Activated CD8-positive, alpha-beta memory T cell treated with anti-CD3 and anti-CD28 coated beads for 4 hours (primary cell): ENCODE results near the gene SWAP70.
A peak's percentile ranks its signal among the peaks of the same experiment; 100 is the strongest.
"Not testable (repeated sequence)": the region's sequence is repeated elsewhere in the genome, so short reads cannot be mapped to it uniquely, and the experiment has no call there.

Experiments used
- DNase-seq, 2 donors: peaks; one replicate each; pipeline ENCODE4 v3.0.0-alpha.2; 2020; ENCODE audit warnings: low read depth in 2 of 2

The SWAP70 gene

DNA sequence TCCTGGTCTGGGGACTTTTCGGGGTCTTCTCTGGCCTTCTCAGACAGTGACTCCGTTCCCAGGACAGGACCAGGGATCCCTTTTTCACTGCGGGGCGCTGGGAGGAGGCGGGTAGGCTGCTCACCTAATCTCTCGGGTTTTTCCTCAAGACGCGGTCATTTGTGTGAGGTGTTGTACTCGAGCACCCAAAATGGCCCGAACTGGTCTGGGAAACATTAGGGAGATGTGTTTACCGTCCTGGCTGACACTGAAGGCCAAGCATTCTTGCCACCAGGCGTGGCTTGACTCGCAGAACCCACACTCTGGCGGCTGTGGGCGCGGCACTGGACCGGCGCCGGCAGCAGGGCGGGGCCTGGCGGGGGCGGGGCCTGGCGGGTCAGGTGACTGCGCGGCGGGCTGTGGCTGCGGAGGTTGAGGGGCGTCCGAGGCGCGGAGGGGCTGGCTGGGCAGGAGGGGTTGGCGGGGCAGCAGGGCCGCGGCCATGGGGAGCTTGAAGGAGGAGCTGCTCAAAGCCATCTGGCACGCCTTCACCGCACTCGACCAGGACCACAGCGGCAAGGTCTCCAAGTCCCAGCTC lies at the start of gene SWAP70:
TSS of gene SWAP70 (plus strand) at position 379 of the 577 bp plus-strand sequence. CDS start at position 482, 103 bp downstream.
- DNase-seq: peak; percentile 51 to 57

DNA sequence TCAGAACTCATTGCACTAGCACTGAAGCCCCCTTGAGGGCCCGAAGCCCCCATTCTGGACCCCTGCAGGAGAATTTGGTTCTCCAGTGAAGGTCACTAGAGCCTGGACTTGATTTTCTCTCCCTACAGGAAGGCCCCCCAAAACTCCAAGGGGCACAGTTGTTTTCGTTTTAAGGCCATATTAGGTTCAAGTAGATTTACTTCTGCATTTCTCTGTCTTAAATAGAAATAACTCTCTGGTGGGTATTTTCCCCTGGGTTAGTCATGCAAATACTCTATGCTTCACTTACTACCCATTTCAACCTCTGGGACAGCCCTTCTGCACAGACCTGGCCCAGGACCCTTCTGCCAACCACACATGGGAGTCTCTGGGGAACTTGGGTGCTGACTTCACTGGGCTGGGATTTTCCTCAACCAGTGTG lies 48.8 kb upstream of the SWAP70 start:
- no peak for DNase-seq

DNA sequence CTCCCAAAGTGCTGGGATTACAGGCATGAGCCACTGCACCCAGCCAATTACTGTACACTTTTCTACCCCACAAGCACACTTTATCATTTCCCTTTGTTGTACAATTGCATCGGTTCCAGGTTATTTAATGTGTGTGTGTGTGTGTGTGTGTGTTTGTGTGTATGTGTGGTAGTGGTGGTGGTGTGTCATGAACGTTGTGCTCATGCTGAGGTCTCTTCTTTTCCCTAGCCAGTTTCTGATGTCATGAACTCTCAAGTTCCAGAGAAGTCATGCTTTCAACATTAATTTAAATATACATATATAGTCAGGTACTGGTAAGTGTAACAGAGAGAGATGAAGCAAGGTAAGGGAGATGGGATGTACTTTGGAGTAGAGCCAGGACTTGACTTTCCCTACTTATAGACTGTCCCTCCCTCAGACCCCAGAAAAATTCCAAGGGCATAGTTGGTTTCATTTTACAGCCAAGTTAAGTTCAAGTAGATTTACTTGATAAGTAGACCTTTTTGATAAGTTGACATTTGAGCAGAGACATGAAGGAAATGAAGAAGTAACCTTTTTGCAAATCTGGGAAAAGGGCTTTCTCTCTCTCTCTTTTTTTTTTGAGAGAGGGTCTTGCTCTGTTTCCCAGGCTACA lies 47.7 kb upstream of the SWAP70 start:
- no peak for DNase-seq

DNA sequence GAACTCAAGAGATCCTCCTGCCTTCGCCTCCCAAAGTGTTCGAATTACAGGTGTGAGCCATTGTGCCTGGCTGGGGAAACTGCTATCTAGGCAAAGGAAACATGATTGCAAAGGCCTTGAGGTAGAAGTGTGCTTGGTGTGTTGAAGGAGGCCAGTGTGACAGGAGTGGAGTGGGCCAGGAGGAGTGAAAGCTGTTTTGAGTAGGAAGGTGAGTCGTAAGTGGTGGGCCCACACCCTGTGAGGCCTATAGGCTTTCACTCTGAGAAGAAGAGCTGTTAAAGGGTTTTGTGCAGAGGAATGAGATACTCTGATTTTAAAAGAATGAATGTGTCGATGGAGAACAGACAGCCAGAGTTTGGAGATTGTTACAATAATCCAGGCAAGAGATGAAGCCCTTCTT lies 47.0 kb upstream of the SWAP70 start:
- DNase-seq: no peak

DNA sequence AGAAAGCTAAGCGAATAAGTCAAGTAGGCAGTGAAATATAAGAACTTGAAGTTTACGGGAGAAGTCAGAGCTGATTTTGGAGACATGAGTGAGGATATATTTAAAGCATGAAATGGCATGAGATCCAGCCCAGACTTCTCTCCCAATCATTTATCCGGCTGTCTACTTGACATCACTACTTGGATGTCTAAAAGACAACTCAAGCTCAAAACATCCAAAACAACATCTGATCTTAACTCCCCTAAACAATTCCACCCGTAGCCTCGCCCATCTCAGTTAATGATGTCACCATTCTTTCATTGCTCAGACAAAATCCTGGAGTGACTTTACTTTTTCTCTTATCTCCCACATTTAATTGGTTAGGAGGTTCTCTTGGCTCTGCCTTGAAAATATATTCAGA lies 45.9 kb upstream of the SWAP70 start:
- no peak for DNase-seq

DNA sequence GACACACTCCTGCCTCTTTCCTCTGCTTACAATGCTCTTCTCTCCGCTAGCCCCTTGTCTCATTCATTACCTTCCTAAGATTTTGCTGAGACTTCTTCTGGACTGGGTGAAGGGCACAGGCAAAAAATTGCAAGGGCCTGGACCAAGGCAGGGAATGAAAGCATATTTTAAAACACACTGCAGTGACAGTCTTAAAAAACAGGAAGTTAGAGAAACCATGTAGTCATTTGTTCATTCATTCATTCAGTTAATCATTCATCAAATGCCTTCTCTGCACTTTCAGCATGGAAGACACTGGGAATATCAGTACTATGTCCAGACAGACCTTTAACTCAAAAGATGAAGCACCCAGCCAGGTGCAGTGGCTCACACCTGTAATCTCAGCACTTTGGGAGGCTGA lies 44.9 kb upstream of the SWAP70 start:
- no peak for DNase-seq

DNA sequence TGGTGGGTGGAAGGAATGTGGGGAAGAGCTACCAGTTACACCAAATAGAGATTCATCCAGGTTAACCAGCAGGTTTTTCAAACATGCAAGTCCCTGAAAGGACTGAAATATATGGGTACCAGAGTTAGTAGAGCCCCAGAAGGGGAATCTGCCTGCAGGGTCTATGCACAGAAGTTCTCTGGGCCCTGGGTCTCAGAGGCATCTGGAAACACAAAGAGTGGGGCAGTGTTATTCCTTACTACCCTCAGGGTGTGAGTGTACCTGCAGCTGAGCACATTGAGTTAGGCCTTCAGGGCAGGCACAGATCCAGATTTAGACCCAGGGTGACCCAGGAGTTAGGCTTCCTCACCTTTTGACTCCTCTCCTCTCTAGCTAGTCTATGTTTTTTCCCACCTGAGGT lies 43.9 kb upstream of the SWAP70 start:
- no peak for DNase-seq

DNA sequence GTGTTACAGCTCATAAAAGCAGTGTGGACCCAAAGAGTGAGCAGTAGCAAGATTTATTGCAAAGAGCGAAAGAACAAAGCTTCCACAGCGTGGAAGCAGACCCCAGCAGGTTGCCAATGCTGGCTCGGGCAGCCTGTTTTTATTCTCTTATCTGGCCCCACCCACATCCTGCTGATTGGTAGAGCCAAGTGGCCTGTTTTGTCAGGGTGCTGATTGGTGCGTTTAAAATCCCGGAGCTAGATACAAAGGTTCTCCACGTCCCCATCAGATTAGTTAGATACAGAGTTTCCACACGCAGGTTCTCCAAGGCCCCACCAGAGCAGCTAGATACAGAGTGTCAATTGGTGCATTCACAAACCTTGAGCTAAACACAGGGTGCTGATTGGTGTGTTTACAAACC lies 41.5 kb upstream of the SWAP70 start:
- not testable (repeated sequence) for DNase-seq

DNA sequence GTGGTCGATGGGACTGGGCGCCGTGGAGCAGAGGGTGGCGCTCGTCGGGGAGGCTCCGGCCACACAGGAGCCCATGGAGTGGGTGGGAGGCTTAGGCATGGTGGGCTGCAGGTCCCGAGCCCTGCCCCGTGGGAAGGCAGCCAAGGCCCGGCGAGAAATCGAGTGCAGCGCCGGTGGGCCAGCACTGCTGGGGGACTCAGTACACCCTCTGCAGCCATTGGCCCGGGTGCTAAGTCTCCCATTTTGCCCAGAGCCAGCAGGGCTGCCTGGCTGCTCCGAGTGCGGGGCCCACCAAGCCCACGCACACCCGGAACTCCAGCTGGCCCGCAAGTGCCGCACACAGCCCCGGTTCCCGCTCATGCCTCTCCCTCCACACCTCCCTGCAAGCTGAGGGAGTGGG lies 40.8 kb upstream of the SWAP70 start:
- not testable (repeated sequence) for DNase-seq

DNA sequence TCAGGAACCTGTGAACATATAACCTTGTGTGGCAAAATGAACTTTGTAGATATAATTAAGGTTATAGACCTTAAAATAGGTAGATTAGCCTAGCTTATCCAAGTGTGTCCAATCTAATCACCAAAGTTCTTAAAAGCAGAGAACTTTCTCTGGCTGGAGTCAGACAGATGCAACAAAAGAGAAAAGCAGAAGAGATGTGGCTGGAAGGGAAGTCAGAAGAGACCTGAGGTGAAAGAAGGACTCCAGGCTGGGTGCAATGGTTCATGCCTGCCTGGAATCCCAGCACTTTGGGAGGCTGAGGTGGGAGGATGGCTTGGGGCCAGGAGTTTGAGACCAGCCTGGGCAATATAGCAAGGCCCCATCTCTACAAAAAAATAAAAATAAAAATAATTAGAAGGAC lies 39.4 kb upstream of the SWAP70 start:
- no peak for DNase-seq

DNA sequence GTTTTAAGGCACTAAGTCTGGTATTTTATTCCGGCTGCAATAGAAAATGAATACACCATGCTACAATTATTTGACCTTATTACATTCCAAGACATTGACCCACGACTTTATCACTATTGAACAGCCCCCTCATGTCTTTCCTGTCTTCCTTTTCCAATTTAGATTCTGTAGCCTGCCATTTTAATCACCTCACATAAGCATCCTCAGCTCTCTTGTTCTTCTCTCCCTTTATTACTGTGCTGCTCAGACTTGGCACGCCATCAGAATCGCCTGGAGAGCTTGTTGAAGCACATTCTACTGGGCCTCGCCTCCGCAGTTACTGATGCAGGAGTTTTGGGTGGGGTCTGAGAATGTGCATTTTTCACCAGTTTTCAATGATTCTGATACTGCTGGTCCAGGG lies 38.7 kb upstream of the SWAP70 start:
- DNase-seq: no peak

DNA sequence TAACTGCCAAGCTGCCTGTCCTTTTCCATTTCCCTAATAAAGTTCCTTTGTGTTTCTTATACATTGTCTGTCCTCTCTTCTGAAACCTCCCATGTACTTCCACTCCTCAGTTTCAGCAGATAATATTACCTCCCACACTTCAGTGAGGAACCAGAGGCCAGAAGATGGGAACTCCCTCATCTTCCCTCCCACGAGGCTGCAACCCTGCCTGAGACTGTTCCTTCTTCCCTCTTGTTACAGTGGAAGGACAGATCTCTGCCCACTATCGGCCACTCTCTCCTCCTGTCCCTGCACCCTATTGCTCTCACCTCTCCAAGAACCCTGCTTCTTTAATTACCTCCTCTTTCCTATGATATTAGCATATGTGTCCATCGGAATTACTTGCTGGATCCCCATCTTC lies 38.1 kb upstream of the SWAP70 start:
- DNase-seq: no peak

DNA sequence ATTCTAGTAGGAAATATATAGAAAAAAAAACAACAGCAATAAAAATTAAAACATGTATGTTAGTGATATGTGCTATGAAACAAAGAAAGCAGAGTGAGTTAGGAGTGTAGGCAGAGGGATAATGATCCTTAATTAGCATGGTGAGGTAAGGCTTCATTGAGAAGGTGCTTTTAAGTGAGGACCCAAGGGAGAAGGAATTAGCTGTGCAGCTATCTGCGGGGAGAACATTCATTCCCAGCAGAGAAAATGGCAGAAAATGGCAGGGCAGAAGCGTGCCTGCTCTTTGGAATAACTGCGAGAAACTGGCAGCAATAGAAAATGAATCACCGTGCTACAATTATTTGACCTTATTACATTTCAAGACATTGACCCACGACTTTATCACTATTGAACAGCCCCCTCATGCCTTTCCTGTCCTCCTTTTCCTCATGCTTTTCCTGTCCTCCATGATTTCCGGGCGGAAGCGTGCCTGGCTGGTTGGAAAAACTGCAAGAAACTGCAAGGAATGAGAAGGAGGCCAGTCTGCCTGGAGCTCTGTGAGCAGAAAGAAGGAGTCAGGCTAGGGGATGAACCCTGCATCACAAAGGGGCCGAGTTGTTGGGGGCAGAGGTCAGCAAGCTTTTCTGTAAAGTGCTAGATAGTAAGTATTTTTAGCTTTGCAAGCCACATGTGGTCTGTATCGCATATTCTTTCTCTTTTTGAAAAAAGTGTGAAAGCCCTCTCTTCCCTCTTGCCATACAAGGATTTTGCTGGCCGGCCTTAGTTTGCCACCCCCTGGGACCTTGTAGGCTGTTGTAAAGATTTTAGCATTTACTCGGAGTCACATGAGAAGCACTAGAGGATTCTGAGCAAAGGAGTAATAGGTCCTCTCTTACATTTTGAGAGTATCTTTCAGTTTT lies 37.1 kb upstream of the SWAP70 start:
- DNase-seq: no peak

DNA sequence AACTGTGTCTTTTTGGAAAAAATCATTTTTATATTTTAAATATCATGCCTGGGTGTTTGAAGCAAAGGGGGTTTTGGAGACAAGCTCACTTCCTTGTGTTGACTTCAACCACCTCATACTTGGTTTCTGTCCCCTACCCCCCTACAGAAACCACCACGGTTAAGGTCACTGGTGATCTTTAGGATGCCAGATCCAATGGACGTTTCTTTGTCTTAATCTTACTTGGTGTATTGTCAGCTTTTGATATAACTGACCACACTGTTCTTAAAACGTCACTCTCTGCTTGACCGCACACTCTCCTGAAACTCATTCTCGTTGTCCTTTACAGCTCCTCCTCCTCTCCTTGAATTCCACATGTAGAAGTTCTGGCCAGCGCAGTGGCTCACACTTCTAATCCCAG lies 34.8 kb upstream of the SWAP70 start:
- no peak for DNase-seq

DNA sequence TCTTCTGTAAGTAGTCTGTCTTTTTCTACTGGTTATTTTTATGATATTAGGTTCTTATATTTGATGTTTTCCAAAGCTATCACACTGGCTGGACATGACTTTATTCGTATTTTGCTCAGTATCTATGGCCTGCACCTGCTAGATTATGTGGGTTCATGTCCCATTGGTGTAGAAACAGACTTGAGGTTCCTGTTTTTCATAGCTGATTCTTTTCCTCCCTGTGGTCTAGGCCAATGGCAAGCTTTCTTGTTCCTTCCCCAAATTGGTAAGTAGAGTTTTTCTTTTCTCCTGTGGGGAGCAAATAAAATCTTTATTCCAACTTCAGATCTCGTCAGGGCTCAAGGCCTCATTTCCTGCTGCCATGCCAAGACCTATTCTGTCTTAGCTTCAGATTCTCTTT lies 30.2 kb upstream of the SWAP70 start:
- no peak for DNase-seq

DNA sequence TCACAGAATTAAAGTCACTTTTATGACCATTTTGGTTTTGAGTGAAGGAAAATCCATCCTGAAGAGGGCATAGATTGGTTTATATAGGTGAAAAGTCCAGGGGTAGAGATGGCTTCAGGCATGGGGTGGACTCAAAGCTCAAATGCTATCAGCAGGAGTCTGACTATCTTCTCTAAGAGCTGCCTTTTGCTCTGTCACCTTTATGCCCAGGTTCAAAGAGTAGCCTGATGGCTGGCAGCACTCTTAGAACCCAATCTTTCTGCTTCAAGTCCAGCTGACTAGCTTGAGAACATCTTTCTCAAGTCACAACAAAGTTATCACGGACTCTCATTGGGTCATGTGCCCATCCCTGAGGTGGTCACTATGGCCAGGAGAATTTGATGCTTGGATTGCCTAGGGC lies 27.2 kb upstream of the SWAP70 start:
- no peak for DNase-seq

DNA sequence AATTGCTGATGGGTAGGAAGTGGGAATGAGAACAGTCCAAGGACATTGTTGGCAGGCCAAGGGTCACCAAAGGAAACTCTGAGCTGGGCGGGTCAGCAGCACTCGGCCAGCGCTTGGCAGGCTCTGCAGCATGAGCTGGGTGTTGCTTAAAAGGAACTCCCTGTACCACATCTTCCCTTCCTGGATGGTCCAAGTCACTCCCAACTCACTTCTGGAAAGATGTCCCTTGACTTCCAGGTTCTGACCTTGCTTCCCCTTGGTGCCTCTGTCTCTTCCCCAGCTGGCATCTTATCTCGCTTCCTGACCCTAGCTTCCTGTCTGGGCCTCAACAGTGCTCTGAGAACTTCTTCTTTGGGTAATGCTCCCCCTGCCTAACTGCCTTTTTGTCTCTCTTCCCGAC lies 24.8 kb upstream of the SWAP70 start:
- no peak for DNase-seq

DNA sequence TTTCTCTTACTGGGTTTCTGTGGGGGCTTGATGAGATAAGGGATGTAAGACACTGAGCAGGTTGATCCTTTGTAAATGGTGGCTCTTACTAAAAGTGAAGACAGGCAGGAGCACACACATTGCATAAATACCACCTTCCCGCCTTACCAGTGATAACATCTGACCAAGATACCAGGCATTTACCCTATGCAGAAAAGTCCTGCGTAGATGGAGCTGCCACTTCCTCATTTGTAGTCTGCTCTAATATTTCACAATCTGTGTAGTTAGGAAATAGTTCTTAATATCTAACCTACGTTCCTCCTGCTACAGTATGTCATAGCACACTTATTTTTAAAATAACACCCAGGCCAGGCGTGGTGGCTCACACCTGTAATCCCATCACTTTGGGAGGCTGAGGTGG lies 23.9 kb upstream of the SWAP70 start:
- DNase-seq: no peak

DNA sequence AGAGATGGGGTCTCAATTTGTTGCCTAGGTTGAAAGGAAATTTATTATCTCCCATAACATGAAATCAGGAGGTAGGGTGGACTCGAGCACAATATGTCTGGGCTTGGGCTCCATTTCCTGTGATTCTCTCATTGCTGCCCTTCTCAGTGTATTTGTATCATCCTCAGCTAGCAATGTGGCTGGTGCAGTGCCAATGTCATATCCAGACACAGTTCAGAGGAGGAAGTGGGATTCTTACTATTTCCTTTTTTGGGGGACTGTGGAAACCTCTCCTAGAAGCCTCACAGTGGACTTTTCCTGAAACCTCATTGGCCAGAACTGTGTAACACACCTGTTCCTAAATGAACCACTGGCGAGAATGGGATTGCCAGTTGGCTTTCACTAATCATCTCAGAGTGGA lies 21.0 kb upstream of the SWAP70 start:
- no peak for DNase-seq

DNA sequence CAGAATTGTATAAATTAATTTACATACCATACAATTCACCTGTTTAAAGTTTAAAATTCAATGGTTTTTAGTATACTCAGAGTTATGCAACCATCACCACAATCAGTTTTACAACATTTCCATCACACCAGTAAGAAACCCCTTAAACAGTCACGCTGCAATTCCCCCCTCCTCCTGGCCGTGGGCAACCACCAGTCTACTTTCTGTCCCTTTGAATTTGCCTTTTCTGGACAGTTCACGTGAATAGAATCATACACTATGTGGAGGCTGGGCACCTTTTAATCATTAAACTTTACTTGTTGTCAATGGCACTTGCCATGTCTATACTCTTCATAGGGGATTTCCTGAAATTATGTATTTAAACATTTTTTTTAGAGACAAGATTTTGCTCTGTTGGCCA lies 20.1 kb upstream of the SWAP70 start:
- no peak for DNase-seq

DNA sequence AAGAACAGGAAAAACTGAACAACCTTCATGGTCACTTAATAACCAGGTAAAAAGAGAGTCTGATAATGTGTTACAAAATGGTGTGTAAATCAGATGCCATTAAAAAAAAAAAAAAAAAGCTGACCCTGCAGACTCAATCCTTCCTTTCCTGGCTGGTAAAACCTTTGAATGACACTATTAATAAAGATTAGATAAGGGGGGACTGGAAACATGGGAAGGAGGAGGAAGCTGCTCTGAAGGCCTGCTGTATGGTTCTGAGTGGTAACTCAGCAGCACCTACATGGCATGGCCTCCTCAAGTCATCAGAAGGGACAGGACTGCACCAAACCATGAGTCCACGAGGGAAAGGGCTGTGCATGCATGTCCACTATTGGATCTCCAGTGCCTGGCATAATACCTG lies 18.0 kb upstream of the SWAP70 start:
- DNase-seq: no peak

DNA sequence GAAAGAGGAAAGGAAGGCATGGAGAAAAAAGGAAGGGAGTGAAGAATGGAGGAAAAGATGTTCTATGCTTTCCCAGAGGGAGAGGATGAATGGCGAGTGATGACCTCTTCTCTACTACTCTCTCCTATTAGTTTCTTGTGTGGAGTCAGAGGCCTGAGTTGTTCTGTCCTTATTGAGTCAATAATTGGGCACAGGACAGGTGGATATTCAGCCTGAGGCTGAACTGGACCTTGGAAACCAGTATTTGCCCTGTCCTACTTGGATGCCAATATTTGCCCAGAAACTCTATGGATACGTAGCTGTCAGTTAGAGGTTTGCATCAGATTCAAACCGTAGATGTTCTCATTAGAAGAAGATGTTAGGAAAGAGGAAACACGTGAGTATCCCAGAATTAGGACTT lies 17.6 kb upstream of the SWAP70 start:
- DNase-seq: no peak

DNA sequence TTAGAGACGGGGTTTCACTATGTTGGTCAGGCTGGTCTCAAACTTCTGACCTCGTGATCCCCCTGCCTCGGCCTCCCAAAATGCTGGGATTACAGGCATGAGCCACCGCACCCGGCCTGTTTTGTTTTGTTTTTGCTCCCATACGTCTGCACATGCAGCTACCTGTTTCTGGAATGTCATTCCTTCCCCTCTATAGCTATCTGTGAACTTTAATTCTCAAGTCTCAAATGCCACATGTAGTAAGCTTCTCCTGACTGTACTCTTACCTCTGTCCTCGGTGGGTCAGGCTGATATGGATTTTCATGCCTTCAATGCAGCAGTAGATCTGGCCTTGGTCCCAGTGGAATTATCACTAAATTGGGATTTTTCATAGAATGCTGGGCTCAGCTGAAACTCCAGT lies 12.4 kb upstream of the SWAP70 start:
- no peak for DNase-seq
